GM18517 (cell line): ENCODE measurements around the gene WDR47.

Experiments
- ATAC-seq: cut with Tn5 transposase; IDR thresholded peaks from one replicate; pipeline ENCODE4 v1.9.1; 2021; ENCODE audit warnings: mild to moderate bottlenecking, moderate library complexity; ENCODE audit not compliant: unreplicated experiment

WDR47 gene

GRCh38 chr1:109041621-109042468, at the start of gene WDR47:
Gene WDR47 (minus strand): TSS chr1:109042102. CDS start chr1:109023512, 18,590 bp downstream.
- ATAC-seq = peak; percentile 94

- peak; percentile 47 for ATAC-seq
These were observed 49.4 kb upstream of the WDR47 start for GRCh38 chr1:109091078-109091838.

GRCh38 chr1:109090196-109091077, 48.5 kb upstream of the WDR47 start, which contains the start of gene TMEM167B:
Gene TMEM167B (plus strand): TSS chr1:109090764. CDS start chr1:109090873, 109 bp downstream.
- ATAC-seq = peak; percentile 84

- ATAC-seq = no peak
These were observed 47.5 kb upstream of the WDR47 start for GRCh38 chr1:109089242-109090015.

DNA sequence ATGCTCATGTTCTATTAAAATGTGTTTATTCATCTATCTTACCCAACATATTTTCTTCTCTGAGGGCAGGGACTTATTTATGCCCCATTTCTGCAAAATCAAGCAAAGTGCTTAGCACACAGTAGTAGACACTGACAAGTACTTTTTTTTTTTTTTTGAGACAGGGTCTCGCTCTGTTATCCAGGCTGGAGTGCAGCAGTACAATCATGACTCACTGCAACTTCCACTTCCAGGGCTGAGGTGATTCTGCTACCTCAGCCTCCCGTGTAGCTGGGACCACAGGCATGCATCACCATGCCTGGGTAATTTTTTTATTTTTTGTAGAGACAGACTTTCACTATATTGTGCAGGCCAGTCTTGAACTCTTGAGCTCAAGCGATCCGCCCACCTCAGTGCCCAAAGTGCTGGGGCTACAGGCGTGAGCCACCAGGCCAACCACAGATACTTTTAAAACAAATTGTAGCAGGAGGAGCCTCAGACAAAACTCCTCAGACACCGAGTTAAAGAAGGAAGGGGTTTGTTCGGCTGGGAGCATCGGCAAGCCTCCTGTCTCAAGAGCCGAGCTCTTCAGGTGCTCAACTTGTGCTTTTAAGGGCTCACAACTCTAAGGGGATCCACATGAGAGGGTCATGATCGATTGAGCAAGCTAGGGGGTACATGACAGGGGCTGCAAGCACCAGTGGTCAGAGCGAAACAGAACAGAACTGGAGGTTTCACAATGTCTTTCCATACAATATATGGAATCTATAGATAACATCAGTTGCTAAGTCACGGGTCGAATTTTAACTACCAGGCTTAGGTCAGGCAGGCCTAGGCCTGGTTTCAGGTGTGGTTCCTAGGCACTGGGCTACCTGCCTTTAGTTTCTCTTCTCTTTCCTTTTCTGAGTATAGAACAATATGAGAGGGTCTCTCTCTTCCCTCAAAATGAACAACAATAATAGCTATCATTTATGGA, 42.9 kb upstream of the WDR47 start:
- no peak for ATAC-seq

DNA sequence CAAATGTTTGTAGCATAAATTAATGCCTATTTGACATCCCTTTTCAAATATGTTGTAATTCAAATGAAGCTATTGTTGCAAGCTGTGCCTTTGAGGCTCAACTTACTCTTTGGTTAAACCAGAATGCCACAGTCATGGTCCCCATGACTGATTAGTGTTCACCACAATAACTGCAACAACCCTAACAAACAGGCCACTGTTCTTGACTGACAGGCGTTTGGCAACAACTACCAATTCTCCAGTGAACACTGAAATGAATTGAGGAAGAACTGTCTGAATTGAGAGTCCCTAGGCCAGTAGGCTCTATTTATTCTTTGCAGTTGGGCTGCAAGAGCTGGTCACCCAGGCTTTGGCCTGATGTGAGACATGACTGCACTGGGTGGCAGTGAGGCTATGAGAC, 42.0 kb upstream of the WDR47 start:
- no peak for ATAC-seq

- ATAC-seq = no peak
These were observed 41.6 kb upstream of the WDR47 start for GRCh38 chr1:109083501-109083900.

DNA sequence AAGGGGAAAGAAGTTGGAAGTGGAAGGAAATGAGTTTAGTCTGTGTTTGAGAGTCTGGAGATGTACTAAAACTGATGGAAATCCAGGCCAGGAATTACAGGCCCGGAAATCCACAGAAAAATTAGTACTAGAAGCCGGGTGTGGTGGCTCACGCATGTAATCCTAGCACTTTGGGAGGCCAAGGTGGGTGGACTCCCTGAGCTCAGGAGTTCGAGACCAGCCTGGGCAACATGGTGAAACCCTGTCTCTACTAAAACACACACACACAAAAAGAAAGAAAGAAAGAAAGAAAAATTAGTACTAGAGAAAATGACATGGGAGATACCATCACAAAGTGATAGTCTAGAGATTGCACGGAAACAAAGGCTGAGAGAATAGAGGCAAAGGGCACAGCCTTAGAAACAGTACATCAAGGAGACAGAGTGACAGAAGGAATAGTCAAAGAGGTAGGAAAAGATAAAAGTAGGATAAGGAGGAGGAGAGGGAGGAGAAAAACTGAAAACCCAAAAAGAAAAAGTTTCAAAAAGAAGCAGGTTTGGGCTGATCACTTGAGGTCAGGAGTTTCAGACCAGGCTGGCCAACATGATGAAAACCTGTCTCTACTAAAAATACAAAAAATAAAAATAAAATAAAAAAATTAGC, 38.7 kb upstream of the WDR47 start:
- no peak for ATAC-seq

- no peak for ATAC-seq
These were observed 37.3 kb upstream of the WDR47 start for GRCh38 chr1:109079240-109079622.

- no peak for ATAC-seq
These were observed 36.4 kb upstream of the WDR47 start for GRCh38 chr1:109078317-109078716.

GRCh38 chr1:109075531-109076490, 33.9 kb upstream of the WDR47 start, which contains the start of gene TAF13:
Gene TAF13 (minus strand): TSS chr1:109076003. CDS start chr1:109075947, 56 bp downstream.
- ATAC-seq = peak; percentile 96

- no peak for ATAC-seq
These were observed 27.4 kb upstream of the WDR47 start for GRCh38 chr1:109069294-109069693.

DNA sequence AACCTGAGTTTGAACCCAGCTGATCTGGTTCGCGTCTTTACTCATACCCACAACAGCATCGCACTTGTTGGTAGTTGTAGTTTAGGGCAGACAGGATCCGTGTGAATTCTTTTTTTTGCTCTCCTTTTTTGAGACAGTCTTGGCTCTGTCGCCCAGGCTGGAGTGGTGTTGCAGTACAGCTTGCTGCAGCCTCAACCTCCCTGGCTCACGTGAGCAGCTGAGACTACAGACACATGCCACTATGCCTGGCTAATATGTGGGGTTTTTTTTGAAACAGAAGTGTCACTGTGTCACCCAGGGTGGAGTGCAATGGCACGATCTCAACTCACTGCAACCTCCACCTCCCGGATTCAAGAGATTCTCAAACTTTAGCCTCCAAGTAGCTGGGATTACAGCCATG, 26.0 kb upstream of the WDR47 start:
- ATAC-seq = no peak

GRCh38 chr1:109065137-109065536, 23.2 kb upstream of the WDR47 start:
- ATAC-seq = no peak

DNA sequence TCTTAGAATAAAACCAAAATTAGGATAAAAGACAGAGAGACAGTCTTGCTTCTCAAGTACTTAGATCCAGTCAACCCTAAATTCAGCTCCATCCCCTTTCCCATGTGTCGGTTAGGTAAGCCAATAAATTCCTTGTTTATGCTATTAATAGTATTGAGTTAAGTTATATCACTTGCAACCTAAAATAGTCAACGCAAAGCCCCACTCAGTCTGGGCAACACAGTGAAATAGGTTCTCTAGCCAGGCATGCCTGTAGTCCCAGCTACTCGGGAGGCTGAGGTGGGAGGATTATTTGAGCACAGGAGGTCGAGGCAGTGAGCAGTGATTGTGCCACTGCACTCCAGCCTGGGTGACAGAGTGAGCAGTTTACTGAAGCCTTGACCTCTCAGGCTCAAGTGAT, 19.3 kb upstream of the WDR47 start:
- no peak for ATAC-seq

DNA sequence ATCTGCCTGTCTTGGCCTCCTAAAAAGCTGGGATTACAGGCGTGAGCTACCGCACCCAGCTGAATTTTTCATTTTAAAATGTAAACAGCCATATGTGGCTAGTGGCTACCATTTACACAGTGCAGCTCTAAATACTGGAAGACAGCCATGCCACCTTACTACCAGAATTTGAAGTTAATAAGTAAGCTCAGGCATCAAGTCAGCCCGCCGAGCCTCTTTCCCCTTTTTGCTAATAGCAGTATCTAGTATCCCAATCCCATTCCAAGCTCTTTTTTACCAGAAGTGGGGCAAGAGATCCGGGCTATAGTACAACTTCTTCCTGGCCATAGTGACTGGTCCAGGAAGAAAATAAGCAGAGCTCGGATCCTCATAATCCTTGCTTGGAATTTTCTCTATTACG, 18.8 kb upstream of the WDR47 start:
- ATAC-seq = no peak

- ATAC-seq = no peak
These were observed 17.1 kb upstream of the WDR47 start for GRCh38 chr1:109059026-109059425.
